KMS-11 (cell line): ENCODE data around the gene CROCC.

ENCODE experiments used
- H2AFZ ChIP-seq: fragments of 200-600 bp; sonication (generic); 2 replicates; pipeline ENCODE4 v1.6.1; 2016; ENCODE audit warnings: antibody characterized with exemption, mixed run types, low read depth
- H3K27ac ChIP-seq: fragments of 200-600 bp; sonication (generic); 2 replicates; pipeline ENCODE4 v1.6.1; 2016; ENCODE audit warnings: mild to moderate bottlenecking, mixed run types
- H3K27me3 ChIP-seq: fragments of 200-600 bp; sonication (generic); 2 replicates; pipeline ENCODE4 v1.6.1; 2017; ENCODE audit warnings: mild to moderate bottlenecking, low read depth, mixed run types, moderate library complexity; ENCODE audit not compliant: insufficient read depth
- H3K36me3 ChIP-seq: fragments of 200-600 bp; sonication (generic); 2 replicates; pipeline ENCODE4 v1.6.1; 2017; ENCODE audit warnings: mild to moderate bottlenecking, mixed run types; ENCODE audit not compliant: insufficient read depth
- H3K4me1 ChIP-seq: fragments of 200-600 bp; sonication (generic); 2 replicates; pipeline ENCODE4 v1.6.1; 2016; ENCODE audit warnings: mild to moderate bottlenecking, low read depth, mixed run types; ENCODE audit not compliant: poor library complexity, severe bottlenecking
- H3K4me2 ChIP-seq: fragments of 200-600 bp; sonication (generic); 2 replicates; pipeline ENCODE4 v1.7.0; 2016; ENCODE audit warnings: mild to moderate bottlenecking, mixed run types
- H3K4me3 ChIP-seq: fragments of 200-600 bp; sonication (generic); IDR thresholded peaks from 2 replicates; pipeline ENCODE4 v1.6.1; 2017; ENCODE audit warnings: low read depth, low read length, mixed read lengths; ENCODE audit not compliant: insufficient read depth
- H3K79me2 ChIP-seq: fragments of 200-600 bp; sonication (generic); 2 replicates; pipeline ENCODE4 v1.6.1; 2016; ENCODE audit warnings: low read depth, mixed run types; ENCODE audit not compliant: insufficient read depth
- H3K9ac ChIP-seq: fragments of 200-600 bp; sonication (generic); 2 replicates; pipeline ENCODE4 v1.6.1; 2016; ENCODE audit warnings: mild to moderate bottlenecking, mixed run types
- H4K20me1 ChIP-seq: fragments of 200-600 bp; sonication (generic); 2 replicates; pipeline ENCODE4 v1.6.1; 2016; ENCODE audit warnings: mild to moderate bottlenecking, mixed run types; ENCODE audit not compliant: insufficient read depth
- CTCF ChIP-seq: fragments of 200-600 bp; sonication (generic); conservative IDR thresholded peaks from 2 replicates; pipeline ENCODE4 v1.6.1; 2017; ENCODE audit warnings: low read depth, mild to moderate bottlenecking, antibody characterized with exemption, low read length, moderate library complexity, mixed read lengths

Gene CROCC

GRCh38 chr1:17014671-17015567 lies 93.2 kb downstream of the CROCC start:
- no peak overlapping the region for H3K4me3 ChIP-seq
- H3K27me3 ChIP-seq: peaks cover 7% of the 10 kb centered on the region; the same call in 1 of the 2 replicates
- H3K36me3 ChIP-seq: no peaks in the 10 kb centered on the region
- peaks cover 65% of the 10 kb centered on the region for H3K4me1 ChIP-seq
- peaks cover 6% of the 10 kb centered on the region; the same call in 1 of the 2 replicates for H4K20me1 ChIP-seq
- no peak for TF ChIP-seq CTCF
- H3K4me2 ChIP-seq: peak overlapping the region; percentile 61; the same call in 1 of the 2 replicates
- no peaks in the 10 kb centered on the region for H3K79me2 ChIP-seq
- no peak overlapping the region for H2AFZ ChIP-seq
- H3K9ac ChIP-seq: no peak overlapping the region
- no peak overlapping the region for H3K27ac ChIP-seq

- no peak overlapping the region for H3K4me2 ChIP-seq
- no peak for TF ChIP-seq CTCF
- no peak overlapping the region for H3K9ac ChIP-seq
- H4K20me1 ChIP-seq: peaks cover 6% of the 10 kb centered on the region; the same call in 1 of the 2 replicates
- no peaks in the 10 kb centered on the region; the same call in 1 of the 2 replicates for H3K36me3 ChIP-seq
- peaks cover 65% of the 10 kb centered on the region for H3K4me1 ChIP-seq
- no peaks in the 10 kb centered on the region; the same call in 1 of the 2 replicates for H3K27me3 ChIP-seq
- no peak overlapping the region for H3K4me3 ChIP-seq
- no peak overlapping the region for H2AFZ ChIP-seq
- H3K79me2 ChIP-seq: no peaks in the 10 kb centered on the region
- H3K27ac ChIP-seq: no peak overlapping the region
These were observed 94.6 kb downstream of the CROCC start for GRCh38 chr1:17016317-17016661.

- no peak overlapping the region for H3K4me3 ChIP-seq
- H3K4me2 ChIP-seq: no peak overlapping the region
- no peaks in the 10 kb centered on the region; the same call in 1 of the 2 replicates for H3K36me3 ChIP-seq
- H3K79me2 ChIP-seq: no peaks in the 10 kb centered on the region
- H3K27ac ChIP-seq: no peak overlapping the region
- no peaks in the 10 kb centered on the region; the same call in 1 of the 2 replicates for H3K27me3 ChIP-seq
- H3K4me1 ChIP-seq: peaks cover 65% of the 10 kb centered on the region
- no peak overlapping the region for H3K9ac ChIP-seq
- peaks cover 6% of the 10 kb centered on the region; the same call in 1 of the 2 replicates for H4K20me1 ChIP-seq
- TF ChIP-seq CTCF: no peak
- H2AFZ ChIP-seq: no peak overlapping the region
These were observed 95.7 kb downstream of the CROCC start for GRCh38 chr1:17017435-17017834.

- no peak overlapping the region for H3K9ac ChIP-seq
- peaks cover 53% of the 10 kb centered on the region for H3K4me1 ChIP-seq
- peaks cover 6% of the 10 kb centered on the region; the same call in 1 of the 2 replicates for H4K20me1 ChIP-seq
- H3K4me2 ChIP-seq: peak overlapping the region; percentile 66
- no peaks in the 10 kb centered on the region; the same call in 1 of the 2 replicates for H3K27me3 ChIP-seq
- no peak overlapping the region for H2AFZ ChIP-seq
- H3K79me2 ChIP-seq: no peaks in the 10 kb centered on the region
- peak overlapping the region; percentile 4; the same call in 1 of the 2 replicates for H3K27ac ChIP-seq
- H3K36me3 ChIP-seq: no peaks in the 10 kb centered on the region; the same call in 1 of the 2 replicates
- no peak for TF ChIP-seq CTCF
- no peak overlapping the region for H3K4me3 ChIP-seq
These were observed 97.1 kb downstream of the CROCC start for GRCh38 chr1:17018849-17019248.
